ENCODE results near the gene SIAH3.

Gene SIAH3

GRCh38 chr13:45751885-45752284, 99.7 kb downstream of the SIAH3 start (continued):
- TF ChIP-seq RARB (CRISPR knock-in tag; IDR thresholded peaks at IDR 0.05) (no peak), ZFP30 (CRISPR knock-in tag; IDR thresholded peaks at IDR 0.05) (no peak), CSDC2 (CRISPR knock-in tag; IDR thresholded peaks at IDR 0.05) (no peak)

- ATAC-seq: no peak
- TF ChIP-seq TCF4 (CRISPR knock-in tag; IDR thresholded peaks at IDR 0.05; ENCODE audit: borderline replicate concordance): no peak
- no peak for TF ChIP-seq CREB5 (CRISPR knock-in tag; IDR thresholded peaks at IDR 0.05; ENCODE audit: low read depth)
- TF ChIP-seq PATZ1 (CRISPR knock-in tag; IDR thresholded peaks at IDR 0.05; ENCODE audit: borderline replicate concordance): no peak
- no peak for TF ChIP-seq RARB (CRISPR knock-in tag; IDR thresholded peaks at IDR 0.05)
- no peak for TF ChIP-seq ZFP3 (CRISPR knock-in tag; IDR thresholded peaks at IDR 0.05)
- TF ChIP-seq TOX (CRISPR knock-in tag; IDR thresholded peaks at IDR 0.05; ENCODE audit: borderline replicate concordance): no peak
- TF ChIP-seq ISL1 (CRISPR knock-in tag; IDR thresholded peaks at IDR 0.05): no peak
- no peak for TF ChIP-seq PPARA (CRISPR knock-in tag; IDR thresholded peaks at IDR 0.05; ENCODE audit: borderline replicate concordance)
- TF ChIP-seq ZNF8 (CRISPR knock-in tag; IDR thresholded peaks at IDR 0.05): no peak
- no peak for TF ChIP-seq SNAI2 (CRISPR knock-in tag; IDR thresholded peaks at IDR 0.05)
- no peak for TF ChIP-seq ARNTL (CRISPR knock-in tag; IDR thresholded peaks at IDR 0.05; ENCODE audit: borderline replicate concordance, low read depth)
- TF ChIP-seq GLIS3 (CRISPR knock-in tag; IDR thresholded peaks at IDR 0.05): no peak
- no peak for TF ChIP-seq ZFP30 (CRISPR knock-in tag; IDR thresholded peaks at IDR 0.05)
- no peak for TF ChIP-seq POU6F1 (CRISPR knock-in tag; IDR thresholded peaks at IDR 0.05; ENCODE audit: borderline replicate concordance, low read depth)
- no peak for TF ChIP-seq CSRNP3 (CRISPR knock-in tag; IDR thresholded peaks at IDR 0.05)
- no peak for TF ChIP-seq CSDC2 (CRISPR knock-in tag; IDR thresholded peaks at IDR 0.05)
- TF ChIP-seq ESRRG (CRISPR knock-in tag; IDR thresholded peaks at IDR 0.05): no peak
- TF ChIP-seq BACH2 (CRISPR knock-in tag; IDR thresholded peaks at IDR 0.05; ENCODE audit: borderline replicate concordance): no peak
- TF ChIP-seq ZC3H10 (CRISPR knock-in tag; IDR thresholded peaks at IDR 0.05): no peak
These were observed 101.0 kb downstream of the SIAH3 start for GRCh38 chr13:45750566-45750965.

GRCh38 chr13:45748941-45749759, 102.4 kb downstream of the SIAH3 start:
- TF ChIP-seq PATZ1 (CRISPR knock-in tag; IDR thresholded peaks at IDR 0.05; ENCODE audit: borderline replicate concordance) (no peak), CSRNP3 (CRISPR knock-in tag; IDR thresholded peaks at IDR 0.05) (no peak), ISL1 (CRISPR knock-in tag; IDR thresholded peaks at IDR 0.05) (peak; percentile 46; the same call in 1 of the 2 replicates)
- ATAC-seq: no peak
